ENCODE measurements around the gene RALY.

RALY gene

GRCh38 chr20:33993576-33994221, at the start of gene RALY:
TSS of gene RALY (plus strand) at chr20:33993911. CDS start at chr20:34072075, 78,164 bp downstream.
- peak; percentile 92 for DNase-seq

- DNase-seq = no peak
These were observed 48.8 kb upstream of the RALY start for GRCh38 chr20:33944914-33945313.

GRCh38 chr20:33945391-33946081, 48.2 kb upstream of the RALY start:
- DNase-seq = no peak

GRCh38 chr20:33947709-33948295, 45.9 kb upstream of the RALY start:
- DNase-seq = peak; percentile 43

GRCh38 chr20:33948480-33948879, 45.2 kb upstream of the RALY start:
- DNase-seq = no peak

- no peak for DNase-seq
These were observed 42.5 kb upstream of the RALY start for GRCh38 chr20:33951171-33951570.

GRCh38 chr20:33954504-33954903, 39.2 kb upstream of the RALY start:
- no peak for DNase-seq

GRCh38 chr20:33963751-33964150, 30.0 kb upstream of the RALY start:
- no peak for DNase-seq

GRCh38 chr20:33964441-33964840, 29.3 kb upstream of the RALY start:
- no peak for DNase-seq

- DNase-seq = no peak
These were observed 26.6 kb upstream of the RALY start for GRCh38 chr20:33967126-33967525.

GRCh38 chr20:33969563-33969962, 24.1 kb upstream of the RALY start:
- no peak for DNase-seq

GRCh38 chr20:33970229-33970628, 23.5 kb upstream of the RALY start:
- no peak for DNase-seq

GRCh38 chr20:33971147-33971975, 22.4 kb upstream of the RALY start:
- DNase-seq = no peak

- DNase-seq = no peak
These were observed 16.8 kb upstream of the RALY start for GRCh38 chr20:33976959-33977358.

- DNase-seq = no peak
These were observed 16.2 kb upstream of the RALY start for GRCh38 chr20:33977535-33977934.

GRCh38 chr20:33979094-33979493, 14.6 kb upstream of the RALY start:
- no peak for DNase-seq

- DNase-seq = no peak
These were observed 12.4 kb upstream of the RALY start for GRCh38 chr20:33981347-33981746.

GRCh38 chr20:33981964-33982363, 11.7 kb upstream of the RALY start:
- DNase-seq = no peak

- DNase-seq = no peak
These were observed 10.3 kb upstream of the RALY start for GRCh38 chr20:33983371-33983770.

GRCh38 chr20:33984182-33984719, 9.5 kb upstream of the RALY start:
- no peak for DNase-seq

GRCh38 chr20:33985280-33985679, 8.4 kb upstream of the RALY start:
- no peak for DNase-seq

- no peak for DNase-seq
These were observed 7.9 kb upstream of the RALY start for GRCh38 chr20:33985830-33986229.

- no peak for DNase-seq
These were observed 7.0 kb upstream of the RALY start for GRCh38 chr20:33986560-33987216.

All from GF-D8 (cell line).